Eye (tissue), 1 donor: Measurements from ENCODE around the gene TTC8.

Experiments
- DNase-seq: peaks from one replicate; pipeline ENCODE4 v3.0.0-alpha.2; 2015

Gene TTC8

GRCh38 chr14:88870777-88871176, 46.3 kb downstream of the TTC8 start:
- peak; percentile 57 for DNase-seq

GRCh38 chr14:88871429-88871828, 47.0 kb downstream of the TTC8 start:
- DNase-seq, result no peak

- DNase-seq, result no peak
Observed at GRCh38 chr14:88872976-88873375, 48.5 kb downstream of the TTC8 start.

- DNase-seq, result no peak
Observed at GRCh38 chr14:88877192-88877591, 52.7 kb downstream of the TTC8 start.

GRCh38 chr14:88879022-88879421, 54.6 kb downstream of the TTC8 start:
- no peak for DNase-seq

GRCh38 chr14:88882236-88882635, 57.8 kb downstream of the TTC8 start:
- DNase-seq, result no peak

- DNase-seq, result no peak
Observed at GRCh38 chr14:88895116-88895515, 70.7 kb downstream of the TTC8 start.

- DNase-seq, result peak; percentile 50
Observed at GRCh38 chr14:88901189-88901588, 76.7 kb downstream of the TTC8 start.

GRCh38 chr14:88901991-88902390, 77.5 kb downstream of the TTC8 start:
- no peak for DNase-seq

GRCh38 chr14:88902850-88903249, 78.4 kb downstream of the TTC8 start:
- no peak for DNase-seq

- DNase-seq, result peak; percentile 10
Observed at GRCh38 chr14:88904206-88904647, 79.8 kb downstream of the TTC8 start.

GRCh38 chr14:88904864-88905263, 80.4 kb downstream of the TTC8 start:
- DNase-seq, result peak; percentile 8

GRCh38 chr14:88908216-88908615, 83.8 kb downstream of the TTC8 start:
- DNase-seq, result no peak

GRCh38 chr14:88910386-88910785, 85.9 kb downstream of the TTC8 start:
- no peak for DNase-seq

- DNase-seq, result no peak
Observed at GRCh38 chr14:88911809-88912208, 87.4 kb downstream of the TTC8 start.

- no peak for DNase-seq
Observed at GRCh38 chr14:88914956-88915355, 90.5 kb downstream of the TTC8 start.

GRCh38 chr14:88919502-88919901, 95.1 kb downstream of the TTC8 start:
- no peak for DNase-seq
